ENCODE measurements around the gene DUSP16.

- TF ChIP-seq CTCF (IDR thresholded peaks at IDR 0.05) (no peak), POLR2A (IDR thresholded peaks at IDR 0.05) (no peak), EP300 (IDR thresholded peaks at IDR 0.05) (no peak), POLR2AphosphoS5 (IDR thresholded peaks at IDR 0.05) (no peak)
Measured at GRCh38 chr12:12599750-12600643, 37.3 kb upstream of the DUSP16 start.

Measured in sigmoid colon (tissue), 4 donors.